ENCODE data around the gene SLAMF7.
"Not testable (repeated sequence)": the region's sequence is repeated elsewhere in the genome, so short reads cannot be mapped to it uniquely, and the experiment has no call there.

The SLAMF7 gene

DNA sequence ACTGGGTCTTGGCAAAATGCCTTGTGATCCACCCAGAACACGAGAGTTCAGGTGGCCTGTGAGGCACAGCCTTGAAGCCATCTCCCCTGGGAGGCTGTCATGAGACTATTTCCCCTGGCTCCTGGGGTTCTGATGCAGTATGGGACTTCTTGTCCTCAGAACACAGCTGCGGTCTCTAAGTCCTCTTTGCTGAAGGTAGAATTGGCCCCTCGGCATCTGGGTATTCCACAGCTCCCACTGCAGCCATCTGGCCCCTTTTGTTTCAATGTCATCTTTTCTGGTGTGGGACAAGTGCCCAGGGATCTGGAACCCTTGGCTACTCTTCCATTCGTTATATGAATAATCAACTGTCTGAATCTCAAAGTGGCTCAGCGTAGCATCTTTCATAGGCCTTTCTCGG lies 39.9 kb downstream of the SLAMF7 start:
- no peak for DNase-seq

DNA sequence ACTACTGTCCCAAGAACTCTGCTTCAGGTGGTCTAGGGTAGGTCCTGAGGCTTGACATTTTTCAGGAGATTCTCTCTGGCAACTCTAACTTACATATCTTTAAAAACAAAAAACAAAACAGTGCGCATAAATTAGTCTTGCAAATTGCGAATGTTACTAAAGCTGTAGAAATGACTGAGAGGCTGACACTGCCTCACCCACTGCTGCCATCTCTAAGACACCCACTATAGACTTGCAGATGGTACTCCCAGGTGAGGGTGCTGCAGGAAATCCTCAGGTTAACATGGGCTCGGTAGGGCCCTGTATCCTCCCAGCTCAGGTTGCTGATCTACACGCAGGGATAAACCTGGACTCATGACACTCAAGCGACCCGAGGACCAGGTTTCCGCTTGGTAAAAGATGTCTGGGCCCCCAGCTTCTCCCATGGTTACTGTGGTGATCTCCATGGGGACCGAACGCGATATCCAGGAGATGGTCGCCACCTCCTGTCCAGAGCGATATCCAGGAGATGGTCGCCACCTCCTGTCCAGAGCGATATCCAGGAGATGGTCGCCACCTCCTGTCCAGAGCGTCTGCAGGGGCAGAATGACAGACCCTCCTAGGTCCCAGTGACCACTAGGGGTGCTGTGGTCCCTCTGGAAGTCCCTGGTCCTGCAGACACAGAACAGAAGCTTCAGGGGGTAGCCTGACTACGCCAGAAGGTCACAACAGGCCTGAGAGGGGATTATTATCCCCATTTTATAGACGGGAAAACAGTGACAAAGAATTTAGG lies 40.8 kb downstream of the SLAMF7 start:
- DNase-seq = no peak

GRCh38 chr1:160780398-160780755 lies 41.3 kb downstream of the SLAMF7 start:
- no peak for DNase-seq

DNA sequence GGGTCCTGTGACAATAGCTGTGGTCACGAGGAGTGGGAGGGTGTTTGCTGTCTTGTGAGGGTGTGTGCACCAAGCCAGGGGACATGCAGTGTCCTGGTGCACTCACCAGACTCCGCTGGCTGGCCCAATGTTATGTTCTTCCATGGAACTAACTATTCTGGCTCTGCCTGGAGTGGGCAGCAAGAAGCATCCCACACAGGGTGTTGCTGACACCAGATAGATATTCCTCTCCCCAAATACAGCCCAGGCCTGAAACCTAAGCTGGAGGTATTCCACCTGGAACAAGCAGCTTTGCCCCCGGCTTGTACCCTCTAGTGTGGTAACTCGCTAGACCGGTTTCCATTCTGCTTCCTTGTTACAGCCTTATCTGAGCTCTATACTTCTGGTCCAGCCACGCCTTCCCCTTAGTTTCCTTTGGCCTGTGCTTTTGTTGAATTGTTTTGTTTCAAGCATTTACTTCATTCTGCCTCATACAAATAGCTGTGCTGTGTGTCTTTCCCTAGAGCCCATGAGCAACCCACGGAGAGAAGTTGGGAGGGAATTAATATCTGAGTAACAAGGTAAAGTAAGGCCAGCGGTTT lies 42.2 kb downstream of the SLAMF7 start:
- DNase-seq = no peak

DNA sequence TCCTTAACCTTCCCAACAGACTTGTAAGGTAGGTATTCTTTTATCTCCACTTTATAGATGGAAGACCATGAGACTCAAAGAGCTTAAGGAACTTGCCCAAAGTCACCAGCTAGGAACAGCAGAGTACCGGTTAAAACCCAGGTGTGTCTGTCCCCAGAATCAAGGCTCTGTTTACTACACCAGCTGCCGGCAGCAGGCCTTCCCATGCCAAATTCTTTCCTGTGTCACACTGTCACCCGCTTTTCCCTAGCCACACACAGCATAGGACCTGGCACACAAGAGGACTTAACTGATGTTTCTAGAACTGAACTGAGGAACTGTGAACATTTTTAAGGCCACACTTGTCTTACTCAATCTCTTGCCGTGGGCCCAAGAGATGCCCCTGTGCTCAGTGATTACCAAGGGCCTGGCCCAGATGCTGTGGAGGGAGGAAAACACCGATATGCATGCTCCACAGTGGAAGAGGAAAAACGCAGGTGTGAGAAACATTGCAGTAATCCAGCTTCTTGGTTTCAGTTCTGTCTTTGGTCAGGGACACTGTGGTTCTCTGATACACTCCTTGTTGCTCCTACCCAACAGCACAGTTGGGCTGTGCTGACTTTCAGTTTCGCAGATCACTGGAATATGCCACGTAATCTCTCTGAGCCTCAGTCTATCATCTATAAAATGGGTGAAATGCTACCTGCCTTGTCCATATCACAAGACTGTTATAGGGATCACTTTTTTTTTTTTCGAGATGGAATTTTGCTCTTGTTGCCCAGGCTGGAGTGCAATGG lies 43.1 kb downstream of the SLAMF7 start:
- DNase-seq = no peak

DNA sequence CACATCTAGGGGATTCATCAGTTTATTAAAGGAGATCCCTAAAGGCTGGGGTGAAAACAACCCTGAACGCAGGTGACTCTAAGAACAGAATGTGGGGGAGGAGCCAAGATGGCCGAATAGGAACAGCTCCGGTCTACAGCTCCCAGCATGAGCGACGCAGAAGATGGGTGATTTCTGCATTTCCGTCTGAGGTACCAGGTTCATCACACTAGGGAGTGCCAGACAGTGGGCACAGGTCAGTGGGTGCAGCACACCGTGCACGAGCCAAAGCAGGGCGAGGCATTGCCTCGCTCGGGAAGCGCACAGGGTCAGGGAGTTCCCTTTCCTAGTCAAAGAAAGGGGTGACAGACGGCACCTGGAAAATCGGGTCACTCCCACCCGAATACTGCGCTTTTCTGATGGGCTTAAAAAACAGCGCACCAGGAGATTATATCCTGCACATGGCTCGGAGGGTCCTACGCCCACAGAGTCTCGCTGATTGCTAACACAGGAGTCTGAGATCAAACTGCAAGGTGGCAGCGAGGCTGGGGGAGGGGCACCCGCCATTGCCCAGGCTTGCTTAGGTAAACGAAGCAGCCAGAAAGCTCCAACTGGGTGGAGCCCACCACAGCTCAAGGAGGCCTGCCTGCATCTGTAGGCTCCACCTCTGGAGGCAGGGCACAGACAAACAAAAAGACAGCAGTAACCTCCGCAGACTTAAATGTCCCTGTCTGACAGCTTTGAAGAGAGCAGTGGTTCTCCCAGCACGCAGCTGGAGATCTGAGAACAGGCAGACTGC lies 44.1 kb downstream of the SLAMF7 start:
- not testable (repeated sequence) for DNase-seq

- no peak for DNase-seq
These were observed 50.1 kb downstream of the SLAMF7 start for GRCh38 chr1:160789051-160789701.

GRCh38 chr1:160789702-160790611 lies 50.9 kb downstream of the SLAMF7 start:
- DNase-seq = no peak

DNA sequence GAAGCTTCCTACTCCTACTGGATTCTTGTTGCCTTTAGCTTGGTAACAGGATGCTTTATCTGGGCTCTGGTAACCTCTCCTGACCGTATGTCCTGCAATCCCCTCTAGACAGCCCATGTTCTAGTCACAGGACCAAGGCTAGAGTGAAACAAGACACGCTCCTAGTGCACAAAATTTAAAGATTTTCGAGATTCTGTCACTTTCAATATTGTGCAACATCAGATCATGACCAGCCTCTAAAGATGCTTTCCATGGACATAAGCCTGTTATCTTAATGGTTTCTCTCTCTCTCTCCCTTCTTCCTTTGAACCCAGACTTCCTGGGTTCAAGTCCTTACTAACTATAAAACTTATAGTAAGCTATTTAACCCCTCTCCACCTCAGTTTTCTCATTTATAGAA lies 55.3 kb downstream of the SLAMF7 start:
- no peak for DNase-seq

DNA sequence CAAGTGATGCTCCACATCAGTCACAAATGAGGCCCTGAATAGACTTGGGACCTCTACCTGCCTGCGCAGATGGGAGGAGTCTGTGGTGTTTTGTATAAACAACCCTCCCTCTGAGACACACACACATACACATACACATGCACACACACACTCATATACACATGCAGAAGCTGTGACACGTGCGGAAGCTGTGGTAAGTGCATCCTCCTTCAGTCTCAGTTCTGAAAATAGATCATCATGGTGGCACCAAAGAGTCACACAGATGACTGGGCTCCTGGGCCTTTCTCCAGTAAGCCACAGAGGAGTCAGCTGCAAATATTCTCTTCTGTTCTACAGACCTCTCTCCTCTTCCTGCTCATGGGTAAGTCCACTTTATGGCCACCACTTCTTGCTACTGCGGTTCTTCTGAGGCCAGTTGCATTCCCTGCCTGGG lies 56.9 kb downstream of the SLAMF7 start, which contains the start of gene LY9:
Gene LY9, plus strand, starts transcription at position 224 of the 433 bp plus-strand sequence. Its CDS starts 14 bp downstream, at position 238.
- DNase-seq = no peak

DNA sequence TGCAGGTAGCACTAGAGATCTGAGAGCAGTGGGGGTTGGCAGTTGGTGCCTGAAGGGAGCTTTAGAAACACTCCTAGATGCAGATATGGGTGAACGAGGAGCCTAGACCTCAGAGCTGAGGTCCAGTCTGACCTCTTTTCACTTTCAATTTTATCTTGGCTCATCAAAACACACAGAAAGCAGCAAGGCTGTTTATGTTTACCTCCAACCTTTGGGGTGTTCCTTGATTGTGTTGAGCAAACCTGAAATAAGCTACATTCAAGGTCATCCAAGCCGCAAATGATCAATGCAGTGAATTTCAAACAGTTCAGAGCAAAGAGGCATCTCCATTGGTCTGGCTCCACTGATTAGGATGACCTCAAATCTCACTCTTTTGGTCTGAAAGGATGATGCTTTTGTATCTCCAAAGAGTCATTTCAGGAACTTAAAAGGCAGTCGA lies 58.2 kb downstream of the SLAMF7 start:
- no peak for DNase-seq

DNA sequence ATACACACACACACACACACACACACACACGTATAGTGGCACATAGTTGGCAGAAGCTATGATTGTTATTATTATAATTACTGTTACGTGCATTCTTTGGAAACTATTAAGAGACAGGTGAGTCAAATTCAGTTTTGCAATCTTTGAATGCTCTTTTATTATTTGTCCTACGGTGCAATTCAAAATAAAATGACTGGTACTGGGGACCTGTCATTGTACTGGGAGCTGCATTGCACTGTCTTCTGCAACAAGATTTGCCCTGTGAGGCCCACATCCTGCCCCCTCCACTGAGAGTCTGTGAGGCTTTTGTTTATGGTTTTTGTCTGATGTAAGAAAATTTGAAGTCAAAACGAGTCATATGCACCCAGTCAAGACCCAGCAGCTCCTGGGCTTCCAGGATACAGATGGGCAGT lies 58.8 kb downstream of the SLAMF7 start:
- no peak for DNase-seq

GRCh38 chr1:160798439-160798838 lies 59.4 kb downstream of the SLAMF7 start:
- no peak for DNase-seq

- no peak for DNase-seq
These were observed 60.6 kb downstream of the SLAMF7 start for GRCh38 chr1:160799641-160800040.

DNA sequence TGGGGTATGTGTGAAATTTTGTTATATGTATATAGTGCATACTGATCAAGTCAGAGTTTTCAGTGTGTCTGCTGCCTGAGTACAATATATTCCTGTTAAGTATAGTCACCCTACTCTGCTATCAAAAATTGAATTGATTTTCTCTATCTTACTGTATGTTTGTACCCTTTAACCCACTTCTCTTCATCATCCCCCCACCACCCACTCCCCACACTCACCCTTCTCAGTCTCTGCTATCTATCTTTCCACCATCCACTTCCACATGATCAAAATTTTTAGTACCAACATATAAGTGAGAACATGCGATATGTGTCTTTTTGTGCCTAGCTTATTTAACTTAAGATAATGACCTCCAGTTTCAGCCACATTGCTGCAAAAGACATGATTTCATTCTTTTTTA lies 61.1 kb downstream of the SLAMF7 start:
- DNase-seq = no peak

DNA sequence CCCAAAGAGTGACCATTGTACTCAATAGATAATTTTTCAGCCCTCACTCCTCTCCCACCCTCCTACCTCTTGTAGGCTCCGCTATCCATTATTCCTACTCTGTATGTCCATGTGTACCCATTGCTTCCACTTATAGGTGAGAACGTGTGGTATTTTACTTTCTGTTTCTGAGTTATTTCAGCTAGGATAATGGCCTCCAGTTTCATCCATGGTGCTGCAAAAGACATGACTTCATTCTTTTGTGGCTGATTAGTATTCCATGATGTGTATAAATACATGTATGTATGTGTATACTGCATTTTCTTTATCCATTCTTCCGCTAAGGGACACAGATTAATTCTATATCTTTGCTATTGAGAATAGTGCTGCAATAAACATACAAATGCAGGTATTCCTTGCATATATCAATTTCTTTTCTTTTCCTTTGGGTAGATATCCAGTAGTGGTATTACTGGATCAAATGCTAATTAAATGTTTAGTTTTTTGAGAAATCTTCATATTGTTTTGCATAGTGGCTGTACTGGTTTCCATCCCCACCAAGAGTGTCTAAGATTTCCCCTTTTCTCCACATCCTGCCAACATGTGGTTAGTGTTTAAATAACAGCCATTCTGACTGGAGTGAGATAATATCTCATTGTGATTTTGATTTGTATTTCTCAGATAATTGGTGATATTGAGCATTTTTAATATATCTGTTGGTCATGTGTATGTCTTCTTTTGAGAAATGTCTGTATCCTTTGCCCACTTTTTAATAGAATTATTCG lies 61.8 kb downstream of the SLAMF7 start:
- DNase-seq = no peak

GRCh38 chr1:160801836-160802580 lies 63.0 kb downstream of the SLAMF7 start:
- no peak for DNase-seq
